RKO (cell line): ENCODE measurements around the gene FUCA1.

ENCODE experiments used
- DNase-seq: peaks from one replicate; pipeline ENCODE4 v3.0.0-alpha.2; 2016; ENCODE audit warnings: low spot score

Gene FUCA1

DNA sequence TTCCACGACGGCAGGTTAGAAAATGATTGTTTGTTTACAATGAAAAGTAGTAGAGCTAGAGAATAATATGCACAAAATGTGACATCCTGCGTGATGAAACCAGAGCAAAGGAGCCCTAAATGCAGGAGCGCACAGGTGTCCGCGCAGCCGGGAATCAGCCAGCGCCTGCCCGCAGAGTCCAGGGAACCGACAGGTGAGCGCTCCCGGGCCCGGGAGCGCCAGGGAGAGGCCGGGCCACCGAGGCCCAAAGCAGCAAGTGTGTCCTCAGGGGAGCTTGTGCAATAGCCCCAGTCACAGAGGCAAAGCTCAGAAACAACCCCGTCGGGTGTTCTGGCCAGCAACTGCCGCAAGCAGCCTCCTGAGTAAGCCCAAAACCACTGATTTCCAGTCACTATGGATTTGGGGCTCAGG is 66.7 kb downstream of the FUCA1 start:
- DNase-seq, result no peak

DNA sequence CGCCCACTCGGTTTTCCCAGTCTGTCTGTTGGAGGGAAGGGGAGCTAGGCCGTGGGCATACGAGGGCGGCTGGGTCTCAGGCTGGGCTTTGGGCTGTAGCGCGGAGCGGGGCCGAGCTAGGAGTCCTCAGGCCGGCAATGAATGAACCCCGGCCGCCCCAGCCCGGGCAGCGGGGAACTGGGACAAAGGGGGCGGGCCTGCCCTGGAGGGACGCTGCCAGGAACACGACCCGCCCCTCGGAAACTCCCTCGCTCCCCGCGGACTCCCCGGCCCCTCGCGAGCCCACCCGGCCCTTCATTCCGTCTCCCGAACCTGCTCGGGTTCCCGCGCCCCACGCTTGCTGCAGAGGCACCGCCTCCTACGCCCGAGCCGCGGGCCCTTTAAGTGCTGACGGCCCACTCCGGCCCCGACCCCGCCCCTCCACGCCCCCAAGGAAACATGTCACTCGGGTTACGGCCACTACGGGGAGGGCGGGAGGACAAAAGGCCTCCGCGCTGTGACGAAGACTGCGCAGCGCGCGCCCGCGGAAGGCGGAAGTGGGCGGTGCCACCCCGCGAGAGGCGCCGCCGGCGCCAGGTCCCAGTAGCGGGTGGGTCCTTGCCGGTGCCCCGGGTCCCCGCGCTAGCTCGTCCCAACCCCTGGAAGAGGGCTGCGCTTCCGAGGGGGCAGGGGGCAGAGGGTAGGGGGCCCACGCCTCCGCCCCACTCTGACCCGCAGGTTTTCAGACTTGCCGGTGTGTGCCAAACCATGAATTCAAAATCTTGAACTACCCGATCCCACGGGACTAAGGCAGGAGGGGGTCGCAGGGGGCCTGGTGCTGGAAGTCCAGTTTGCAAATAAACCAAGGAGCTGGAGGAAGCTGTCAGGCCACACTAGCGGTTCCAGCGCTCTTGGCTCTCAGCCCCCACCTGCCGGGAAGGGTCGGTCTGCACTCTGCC is 67.4 kb downstream of the FUCA1 start, which contains the start of gene GALE:
Gene GALE, minus strand, starts transcription at position 355 of the 938 bp plus-strand sequence. CDS start 1,747 bp downstream, outside the sequence.
- DNase-seq, result peak; percentile 95

DNA sequence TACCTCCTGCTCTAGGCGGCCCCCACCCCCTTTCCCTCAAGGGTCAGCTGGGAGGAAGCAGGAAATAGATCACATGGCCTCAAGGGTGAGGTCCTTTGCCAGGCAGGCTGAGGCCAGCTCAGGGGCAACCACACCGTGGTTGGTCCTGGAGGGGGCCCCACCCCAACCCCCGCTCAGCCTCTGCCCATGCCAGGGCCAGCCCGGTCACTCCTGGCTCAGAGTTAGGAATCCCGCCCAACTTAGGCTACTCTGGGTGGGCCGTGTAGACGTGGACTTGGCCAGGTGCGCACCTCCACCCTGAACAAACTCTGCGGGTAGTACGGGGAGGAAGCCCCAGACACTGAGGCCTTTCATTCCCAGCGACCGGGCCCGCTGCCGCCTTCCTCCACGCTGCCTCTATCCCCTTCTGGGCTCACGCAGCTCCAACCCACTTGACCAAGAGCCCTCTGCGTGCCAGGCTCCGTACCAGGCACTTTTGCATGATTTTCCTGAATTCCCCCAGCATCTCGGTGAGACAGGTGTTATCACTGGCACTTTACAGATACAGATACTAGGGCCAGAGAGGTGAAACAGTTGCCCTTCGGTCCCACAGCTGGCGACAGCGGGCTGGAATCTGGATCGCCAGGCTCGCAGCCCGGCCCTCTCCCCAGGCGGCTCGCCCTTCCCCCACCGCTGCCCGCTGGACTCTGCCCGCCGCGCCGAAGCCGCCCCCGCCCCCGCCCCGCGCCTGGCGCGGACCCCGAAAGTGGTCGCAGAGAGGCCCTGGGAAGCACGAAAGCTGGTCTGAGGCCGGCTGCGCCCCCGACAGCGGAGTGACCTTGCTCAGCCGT is 68.3 kb downstream of the FUCA1 start:
- DNase-seq, result peak; percentile 94

DNA sequence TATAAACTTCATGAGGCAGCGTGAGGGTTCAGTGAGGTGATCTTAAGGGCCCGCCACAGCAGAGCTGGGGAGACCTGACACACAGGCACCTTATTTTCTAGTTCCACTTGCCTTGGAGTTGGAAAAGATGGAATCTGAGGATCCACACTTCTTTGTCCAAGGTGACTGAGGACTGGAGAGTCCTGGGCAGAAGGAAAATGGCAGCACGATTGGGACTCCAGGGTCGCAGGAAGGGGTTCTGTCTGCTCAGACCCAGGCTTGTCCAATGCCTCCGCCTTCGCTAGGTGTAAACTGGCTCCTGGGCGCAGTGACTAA is 68.9 kb downstream of the FUCA1 start:
- DNase-seq, result no peak

DNA sequence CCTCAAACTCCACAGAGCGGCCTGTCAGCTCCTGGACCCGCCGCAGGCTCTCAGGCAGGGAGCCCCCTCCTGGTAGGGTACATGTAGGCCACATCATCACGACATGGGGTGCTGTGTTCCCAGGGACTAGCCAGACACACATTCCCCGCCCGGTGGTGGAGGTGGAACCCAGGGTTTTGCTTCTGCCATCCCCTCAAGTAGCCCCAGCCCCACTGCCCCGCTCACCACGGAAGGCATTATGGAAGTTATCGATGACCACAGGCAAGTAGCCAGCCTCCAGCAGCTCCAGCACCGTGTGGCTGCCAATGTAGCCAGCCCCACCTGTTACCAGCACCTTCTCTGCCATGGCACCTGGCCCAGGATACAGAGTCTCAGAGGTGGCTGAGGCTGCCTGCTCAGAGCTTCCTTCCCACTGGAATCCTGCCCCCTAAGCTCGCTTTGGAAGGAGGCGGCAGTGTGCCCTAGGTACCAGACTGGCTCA is 69.4 kb downstream of the FUCA1 start:
- DNase-seq, result peak; percentile 30

DNA sequence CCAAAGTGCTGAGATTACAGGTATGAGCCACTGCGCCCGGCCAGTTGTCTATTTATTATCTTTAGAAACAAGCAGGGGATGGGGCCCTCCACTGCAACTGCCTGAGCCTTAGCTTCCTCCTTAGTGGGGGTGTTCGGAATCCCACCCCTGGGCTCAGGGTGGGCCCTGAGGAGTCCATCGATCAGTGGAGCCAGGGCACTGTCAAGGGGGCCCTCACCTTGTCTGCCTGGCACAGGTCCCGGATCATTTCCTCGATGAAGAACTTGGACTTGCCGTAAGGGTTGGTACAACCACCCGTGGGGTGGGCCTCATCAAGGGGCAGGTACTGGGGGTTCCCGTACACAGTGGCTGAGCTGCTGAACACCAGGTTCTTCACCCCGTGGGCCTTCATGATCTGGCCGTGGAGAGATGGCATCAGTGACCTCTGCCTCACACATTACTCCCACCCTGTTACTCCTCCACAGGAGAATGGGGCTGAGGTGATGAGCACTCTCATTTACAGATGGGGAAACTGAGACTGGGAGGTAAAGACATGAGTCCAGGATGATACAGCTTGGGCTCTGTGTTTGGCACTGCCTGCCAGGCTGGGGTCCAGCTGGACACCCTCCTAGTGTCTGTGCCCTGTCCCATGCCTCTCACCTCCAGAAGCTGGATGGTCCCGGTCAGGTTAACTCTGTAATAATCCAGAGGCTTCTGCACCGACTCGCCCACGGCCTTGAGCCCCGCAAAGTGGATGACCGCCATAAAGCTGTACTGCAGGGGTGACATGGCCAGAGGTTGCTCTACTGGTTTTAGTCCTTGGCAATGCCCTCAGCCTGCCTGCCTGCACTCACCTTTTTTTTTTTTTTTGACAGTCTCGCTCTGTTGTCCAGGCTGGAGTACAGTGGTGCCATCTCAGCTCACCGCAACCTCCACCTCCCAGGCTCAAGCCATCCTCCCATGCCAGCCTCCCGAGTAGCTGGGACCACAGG is 70.3 kb downstream of the FUCA1 start:
- no peak for DNase-seq

DNA sequence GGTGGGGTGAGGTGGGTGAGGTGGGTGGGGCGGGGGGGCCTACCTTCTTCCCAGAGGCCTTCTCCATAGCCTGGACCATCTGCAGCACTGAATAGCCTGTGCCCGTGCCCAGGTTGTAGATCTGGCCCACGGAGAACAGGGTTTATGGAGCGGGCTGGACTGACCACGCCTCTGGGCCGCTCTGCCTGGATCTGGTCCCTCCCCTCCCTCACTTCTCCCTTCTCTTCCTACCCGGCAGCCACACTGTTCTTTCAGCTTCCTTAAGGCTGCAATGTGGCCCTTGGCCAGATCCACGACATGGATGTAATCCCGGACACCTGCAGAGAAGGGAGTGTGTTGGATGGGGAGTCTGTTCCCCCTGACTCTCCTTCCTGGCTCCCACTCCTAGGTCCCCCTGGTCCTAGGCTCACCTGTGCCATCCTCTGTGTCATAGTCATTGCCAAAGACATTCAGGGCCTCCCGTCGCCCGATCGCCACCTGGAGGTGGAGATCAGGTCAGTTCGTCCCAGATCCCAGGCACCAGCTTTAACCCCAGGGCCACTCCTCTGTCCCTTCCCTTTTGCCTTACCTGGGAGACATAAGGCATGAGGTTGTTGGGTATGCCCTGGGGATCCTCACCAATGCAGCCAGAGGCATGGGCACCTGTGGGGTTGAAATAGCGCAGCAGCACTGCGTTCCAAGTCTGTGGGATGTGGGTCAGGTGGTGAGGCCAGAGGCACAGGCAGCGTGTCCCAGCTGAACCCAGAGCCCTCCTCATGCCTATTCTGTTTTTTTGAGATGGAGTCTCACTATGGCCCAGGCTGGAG is 71.4 kb downstream of the FUCA1 start:
- no peak for DNase-seq

DNA sequence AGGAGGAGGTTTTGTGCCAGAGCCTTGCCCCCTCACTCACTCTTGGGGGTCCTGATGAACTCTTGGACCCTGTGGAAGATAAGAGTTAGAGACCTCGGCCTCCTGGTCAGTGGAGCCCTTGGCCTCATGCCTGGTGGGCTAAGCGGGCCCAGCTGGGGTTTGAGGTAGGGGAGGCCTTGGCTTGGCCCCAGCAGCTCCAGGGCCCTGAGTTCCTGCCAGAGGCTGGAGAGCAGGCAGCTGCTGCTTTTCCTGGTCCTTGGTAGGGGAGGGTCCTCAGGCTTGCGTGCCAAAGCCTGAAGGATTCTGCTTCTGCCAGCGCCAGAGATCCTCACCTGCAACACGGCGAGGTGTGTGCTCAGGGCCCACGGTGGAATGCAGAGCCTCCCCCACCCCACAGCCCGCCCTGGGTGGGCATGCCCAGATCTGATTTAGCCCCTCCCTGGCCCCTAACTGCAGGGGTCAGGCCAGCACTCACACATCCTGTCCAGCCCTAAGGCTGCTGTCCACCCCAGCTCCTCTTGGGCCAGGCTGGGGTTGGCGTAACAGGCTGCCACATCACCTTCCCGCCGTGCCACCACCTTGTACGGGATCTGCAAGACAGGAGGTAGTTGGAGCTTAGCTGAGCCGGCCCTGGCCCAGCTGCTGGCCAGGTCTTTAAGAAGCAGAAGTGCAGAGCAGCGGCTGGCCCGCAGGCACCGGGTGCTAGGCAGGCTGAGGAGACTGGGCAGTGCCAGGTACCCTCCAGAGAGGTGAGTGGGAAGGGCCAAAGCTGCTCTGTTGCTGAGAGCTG is 72.2 kb downstream of the FUCA1 start:
- DNase-seq, result no peak
